IMR-90 (cell line): ENCODE measurements around the gene GALK1. TPM values are rescaled to one million over a fixed set of nuclear protein-coding genes. Genes with fewer than 3 reads are reported as not detected.

Experiments used
- ATAC-seq: fragments of 200-7000 bp; cut with Tn5 transposase; 2 replicates; pipeline ENCODE4 v1.9.1; 2020; ENCODE audit warnings: low read depth, mild to moderate bottlenecking, moderate library complexity
- BruUV-seq: library from RNA; stranded (reverse); fragments of 400-500 nt; replicated peaks from 2 replicates; lab custom pipeline; 2021; lab: Mats Ljungman, UMichigan
- CTCF ChIA-PET: fragments of 300-600 bp; formaldehyde crosslinking; extraction: SDS; loops from one replicate; lab custom pipeline; 2021; ENCODE audit warnings: antibody characterized with exemption; lab: Yijun Ruan, JAX
- POLR2A ChIA-PET: fragments of 300-600 bp; sonication (Branson Sonifier 250); formaldehyde crosslinking; loops from one replicate; lab custom pipeline; 2022; ENCODE audit warnings: antibody characterized with exemption; ENCODE audit not compliant: unreplicated experiment; lab: Charles Lee
- DNase-seq: peaks from one replicate; pipeline ENCODE4 v3.0.0; 2013
- H2AFZ ChIP-seq: replicated peaks from 2 replicates; pipeline ENCODE3; 2013; ENCODE audit warnings: low read length, mild to moderate bottlenecking; ENCODE audit not compliant: poor library complexity
- H2AK5ac ChIP-seq: 2 replicates; pipeline ENCODE4 v1.6.1; 2013; ENCODE audit warnings: low read depth, low read length, inconsistent platforms
- H2AK9ac ChIP-seq: replicated peaks from 2 replicates; pipeline ENCODE3; 2013; ENCODE audit warnings: mild to moderate bottlenecking, low read depth, low read length, moderate library complexity; ENCODE audit not compliant: poor library complexity
- H2BK120ac ChIP-seq: 2 replicates; pipeline ENCODE4 v1.6.1; 2013; ENCODE audit warnings: low read depth, low read length, inconsistent platforms
- H2BK15ac ChIP-seq: 3 replicates; pipeline ENCODE4 v1.6.1; 2013; ENCODE audit warnings: low read depth, low read length, inconsistent platforms
- H2BK20ac ChIP-seq: 2 replicates; pipeline ENCODE4 v1.6.1; 2013; ENCODE audit warnings: low read depth, mild to moderate bottlenecking, inconsistent platforms, low read length, moderate library complexity
- H2BK5ac ChIP-seq: 2 replicates; pipeline ENCODE4 v1.6.1; 2013; ENCODE audit warnings: mild to moderate bottlenecking, low read depth, low read length, inconsistent platforms; ENCODE audit not compliant: poor library complexity, severe bottlenecking
- H3K14ac ChIP-seq: replicated peaks from 2 replicates; pipeline ENCODE4 v1.6.1; 2013; ENCODE audit warnings: low read depth, low read length, inconsistent platforms
- H3K18ac ChIP-seq: 2 replicates; pipeline ENCODE4 v1.6.1; 2013; ENCODE audit warnings: low read depth, low read length, control low read depth
- H3K23ac ChIP-seq: 2 replicates; pipeline ENCODE4 v1.6.1; 2013; ENCODE audit warnings: low read depth, low read length, inconsistent platforms
- H3K27ac ChIP-seq: 2 replicates; pipeline ENCODE4 v1.5.1; 2013; ENCODE audit warnings: mild to moderate bottlenecking, control low read depth, low read length; ENCODE audit not compliant: insufficient read depth
- H3K27me3 ChIP-seq: 2 replicates; pipeline ENCODE4 v1.6.1; 2013; ENCODE audit warnings: low read length; ENCODE audit not compliant: control insufficient read depth, insufficient read depth
- H3K36me3 ChIP-seq: 2 replicates; pipeline ENCODE4 v1.6.1; 2013; ENCODE audit warnings: low read length, mixed read lengths; ENCODE audit not compliant: control insufficient read depth, insufficient read depth
- H3K4ac ChIP-seq: 2 replicates; pipeline ENCODE4 v1.6.1; 2013; ENCODE audit warnings: low read depth, low read length, inconsistent platforms
- H3K4me1 ChIP-seq: 2 replicates; pipeline ENCODE4 v1.6.1; 2013; ENCODE audit warnings: low read length, mixed read lengths; ENCODE audit not compliant: control insufficient read depth, insufficient read depth
- H3K4me2 ChIP-seq: 2 replicates; pipeline ENCODE4 v1.6.1; 2013; ENCODE audit warnings: low read depth, mild to moderate bottlenecking, control low read depth, low read length, moderate library complexity
- H3K4me3 ChIP-seq: 2 replicates; pipeline ENCODE4 v1.5.1; 2013; ENCODE audit warnings: low read depth, mild to moderate bottlenecking, control low read depth, low read length, moderate library complexity; ENCODE audit not compliant: insufficient read depth
- H3K56ac ChIP-seq: 2 replicates; pipeline ENCODE4 v1.6.1; 2013; ENCODE audit warnings: low read length, inconsistent platforms; ENCODE audit not compliant: insufficient read depth; ENCODE audit errors: extremely low read depth
- H3K79me1 ChIP-seq, 2 experiments: 2 replicates each; pipeline ENCODE4 v1.6.1; 2013; ENCODE audit warnings: low read length in 2 of 2, inconsistent platforms in 1 of 2, low read depth in 1 of 2
- H3K9ac ChIP-seq: 2 replicates; pipeline ENCODE4 v1.6.1; 2013; ENCODE audit warnings: low read depth, low read length, control low read depth
- H3K9me1 ChIP-seq: 2 replicates; pipeline ENCODE4 v1.6.1; 2013; ENCODE audit warnings: low read length, inconsistent platforms; ENCODE audit not compliant: insufficient read depth
- H3K9me3 ChIP-seq: 2 replicates; pipeline ENCODE4 v1.6.1; 2013; ENCODE audit warnings: low read length; ENCODE audit not compliant: control insufficient read depth, insufficient read depth
- H4K20me1 ChIP-seq: 2 replicates; pipeline ENCODE4 v1.6.1; 2013; ENCODE audit warnings: low read length, inconsistent platforms; ENCODE audit not compliant: insufficient read depth
- H4K5ac ChIP-seq: 2 replicates; pipeline ENCODE4 v1.6.1; 2013; ENCODE audit warnings: mild to moderate bottlenecking, low read depth, low read length, control low read depth
- H4K8ac ChIP-seq, 2 experiments: 2 replicates each; pipeline ENCODE4 v1.6.1; 2013; ENCODE audit warnings: low read depth in 2 of 2, low read length in 2 of 2, control low read depth in 1 of 2, inconsistent platforms in 1 of 2
- H4K91ac ChIP-seq: 2 replicates; pipeline ENCODE4 v1.6.1; 2013; ENCODE audit warnings: low read depth, low read length, inconsistent platforms; ENCODE audit not compliant: insufficient read depth
- MXI1 ChIP-seq: IDR thresholded peaks from 2 replicates; pipeline ENCODE4 v1.6.1; 2012; ENCODE audit warnings: low read depth, mild to moderate bottlenecking, low read length, moderate library complexity, borderline replicate concordance
- SMC3 ChIP-seq: fragments of 150-350 bp; IDR thresholded peaks from 2 replicates; pipeline ENCODE4 v1.6.1; 2016; ENCODE audit warnings: low read depth, mild to moderate bottlenecking, antibody characterized with exemption, low read length, moderate library complexity
- WGBS, 2 experiments: methylation state at CpG; one replicate each; pipeline versions ENCODE4 v1.1.5 to v1.1.7; 2013; ENCODE audit warnings: missing lambda C conversion rate in 2 of 2; ENCODE audit not compliant: insufficient read length in 1 of 2; ENCODE audit errors: extremely low coverage in 2 of 2; 5-methylcytosine and 5-hydroxymethylcytosine counted together
- dilution Hi-C: fragments of 300-500 bp; cut with HindIII; formaldehyde crosslinking; loops from one replicate; pipeline ENCODE4 v1.14.3; 2018; ENCODE audit warnings: low sequenced_read_pairs; ENCODE audit not compliant: unreplicated experiment
- in situ Hi-C: fragments of 300-500 bp; cut with MboI; formaldehyde crosslinking; loops from 3 replicates; pipeline ENCODE4 v1.14.3; 2019; ENCODE audit warnings: low sequenced_read_pairs, inconsistent platforms, mixed read lengths
- intact Hi-C: fragments of 100-400 bp; cut with micrococcal nuclease; formaldehyde crosslinking; loops from 2 replicates; pipeline ENCODE4 v1.10.0; 2022
- polyA plus RNA-seq, 3 experiments: library from polyadenylated mRNA; depleted of rRNA; stranded (reverse); fragments of >200 nt; gene quantifications; 2 replicates each; pipeline ENCODE4 v1.2.3, GENCODE V29; 2012; ENCODE audit warnings: low replicate concordance in 1 of 3
- total RNA-seq: library from RNA; depleted of rRNA; stranded (reverse); fragments of >200 nt; gene quantifications from 2 replicates; pipeline ENCODE4 v1.2.3, GENCODE V29; 2012

GALK1 gene
- total and polyA plus RNA-seq, 2 of the 4 experiments (the other 2 are of a cell fraction): 19.9 to 21.9 TPM

GRCh38 chr17:75743625-75744206, 21.3 kb downstream of the GALK1 start:
- Histone ChIP-seq H2BK20ac (no peak overlapping the region), H3K9ac (no peak overlapping the region), H3K23ac (no peak overlapping the region), H2AK5ac (no peak overlapping the region), H3K36me3 (no peaks in the 10 kb centered on the region), H2AK9ac (no peak overlapping the region), H3K27me3 (peaks cover 2% of the 10 kb centered on the region; the same call in 1 of the 2 replicates), H3K56ac (no peak overlapping the region), H3K18ac (no peak overlapping the region), H4K5ac (no peak overlapping the region), H2BK5ac (no peak overlapping the region), H4K20me1 (no peaks in the 10 kb centered on the region), H4K8ac (no peak overlapping the region), H3K9me1 (no peaks in the 10 kb centered on the region), H3K4me1 (no peaks in the 10 kb centered on the region), H3K27ac (no peak overlapping the region), H3K4ac (no peak overlapping the region), H3K79me1 (no peaks in the 10 kb centered on the region), H3K14ac (no peak overlapping the region), H3K9me3 (no peaks in the 10 kb centered on the region), H4K91ac (no peak overlapping the region), H2BK120ac (no peak overlapping the region), H2BK15ac (no peak overlapping the region), H3K4me3 (no peak overlapping the region), H3K4me2 (no peak overlapping the region), H2AFZ (no peak overlapping the region)
- ChIA-PET CTCF (no interaction called here), POLR2A (no interaction called here)
- dilution Hi-C loops: no loop called here
- intact Hi-C loops: no loop called here
- DNase-seq (no peak), ATAC-seq (no peak)
- in situ Hi-C loops: loop anchor here (10.0 kb wide), 1 partner anchor 319 kb away; no protein-coding TSS in a partner anchor
- 86% methylated on average over 21 of the region's 25 CpGs; no CpG with 5 or more reads in 1 of the 2 experiments for WGBS, 2 experiments
- no TSS peak for BruUV-seq
- no peak for TF ChIP-seq MXI1
- no peak for TF ChIP-seq SMC3
